HPDE6-E6E7 (cell line): Measurements from ENCODE around the gene MAP4K3.
"Not testable (repeated sequence)": the region's sequence is repeated elsewhere in the genome, so short reads cannot be mapped to it uniquely, and the experiment has no call there.

Source experiments
- DNase-seq: peaks from one replicate; pipeline ENCODE4 v3.0.0; 2011; ENCODE audit warnings: missing footprints; ENCODE audit errors: extremely low spot score

The MAP4K3 gene

GRCh38 chr2:39306626-39307025 is 130.5 kb downstream of the MAP4K3 start:
- no peak for DNase-seq

- DNase-seq = no peak
These were observed 132.4 kb downstream of the MAP4K3 start for GRCh38 chr2:39304729-39305128.

- no peak for DNase-seq
These were observed 132.9 kb downstream of the MAP4K3 start for GRCh38 chr2:39304200-39304599.

GRCh38 chr2:39301352-39301751 is 135.7 kb downstream of the MAP4K3 start:
- DNase-seq = no peak

GRCh38 chr2:39300044-39300978 is 136.8 kb downstream of the MAP4K3 start:
- no peak for DNase-seq

- no peak for DNase-seq
These were observed 146.7 kb downstream of the MAP4K3 start for GRCh38 chr2:39290433-39290832.

- DNase-seq = no peak
These were observed 147.5 kb downstream of the MAP4K3 start for GRCh38 chr2:39289609-39290008.

- no peak for DNase-seq
These were observed 153.5 kb downstream of the MAP4K3 start for GRCh38 chr2:39283561-39283960.

GRCh38 chr2:39281391-39281790 is 155.7 kb downstream of the MAP4K3 start:
- no peak for DNase-seq

- DNase-seq = peak; percentile 15
These were observed 162.1 kb downstream of the MAP4K3 start for GRCh38 chr2:39275016-39275415.

GRCh38 chr2:39269941-39270340 is 167.1 kb downstream of the MAP4K3 start:
- no peak for DNase-seq

GRCh38 chr2:39266916-39267434 is 170.1 kb downstream of the MAP4K3 start:
- no peak for DNase-seq

GRCh38 chr2:39266139-39266805 is 170.8 kb downstream of the MAP4K3 start:
- no peak for DNase-seq

GRCh38 chr2:39265315-39265714 is 171.8 kb downstream of the MAP4K3 start:
- no peak for DNase-seq

- no peak for DNase-seq
These were observed 172.4 kb downstream of the MAP4K3 start for GRCh38 chr2:39264733-39265132.

GRCh38 chr2:39260087-39260486 is 177.0 kb downstream of the MAP4K3 start:
- DNase-seq = no peak

- no peak for DNase-seq
These were observed 181.0 kb downstream of the MAP4K3 start for GRCh38 chr2:39256040-39256439.

GRCh38 chr2:39252888-39253518 is 184.1 kb downstream of the MAP4K3 start:
- no peak for DNase-seq

GRCh38 chr2:39247512-39248043 is 189.5 kb downstream of the MAP4K3 start:
- DNase-seq = no peak

GRCh38 chr2:39246382-39246980 is 190.6 kb downstream of the MAP4K3 start:
- no peak for DNase-seq

- DNase-seq = not testable (repeated sequence)
These were observed 192.0 kb downstream of the MAP4K3 start for GRCh38 chr2:39244963-39245625.
